Stromal cell of bone marrow (primary cell): ENCODE results near the gene MCAM.

Experiments
- DNase-seq: peaks from one replicate; pipeline ENCODE4 v3.0.0-alpha.2; 2012; ENCODE audit warnings: low read depth

The MCAM gene

GRCh38 chr11:119330237-119330636 is 13.3 kb upstream of the MCAM start:
- no peak for DNase-seq

GRCh38 chr11:119329320-119329719 is 12.4 kb upstream of the MCAM start:
- DNase-seq: no peak

- no peak for DNase-seq
Measured at GRCh38 chr11:119324189-119324588, 7.3 kb upstream of the MCAM start.

GRCh38 chr11:119323532-119324033 is 6.7 kb upstream of the MCAM start:
- peak; percentile 50 for DNase-seq

- no peak for DNase-seq
Measured at GRCh38 chr11:119322921-119323531, 6.1 kb upstream of the MCAM start.

GRCh38 chr11:119322360-119322739 is 5.4 kb upstream of the MCAM start:
- no peak for DNase-seq

- no peak for DNase-seq
Measured at GRCh38 chr11:119320776-119321524, 4.0 kb upstream of the MCAM start.

GRCh38 chr11:119320240-119320775 is 3.4 kb upstream of the MCAM start:
- DNase-seq: no peak

GRCh38 chr11:119319700-119320239 is 2.8 kb upstream of the MCAM start:
- DNase-seq: no peak

- DNase-seq: no peak
Measured at GRCh38 chr11:119319136-119319699, 2.3 kb upstream of the MCAM start.

GRCh38 chr11:119318240-119319135 is 1.6 kb upstream of the MCAM start:
- DNase-seq: no peak

- no peak for DNase-seq
Measured at GRCh38 chr11:119317592-119318239, 786 bp upstream of the MCAM start.

GRCh38 chr11:119316016-119316728 is 758 bp downstream of the MCAM start:
- no peak for DNase-seq

GRCh38 chr11:119315131-119316015 is 1.6 kb downstream of the MCAM start:
- DNase-seq: no peak

GRCh38 chr11:119314726-119315125 is 2.2 kb downstream of the MCAM start:
- no peak for DNase-seq

GRCh38 chr11:119310682-119311052 is 6.3 kb downstream of the MCAM start:
- DNase-seq: no peak

- no peak for DNase-seq
Measured at GRCh38 chr11:119309953-119310681, 6.8 kb downstream of the MCAM start.

- no peak for DNase-seq
Measured at GRCh38 chr11:119309411-119309810, 7.5 kb downstream of the MCAM start.

- no peak for DNase-seq
Measured at GRCh38 chr11:119307974-119308373, 9.0 kb downstream of the MCAM start.
